Esophagus squamous epithelium (tissue), 5 donors: ENCODE measurements around the gene GP2. TPM values are rescaled to one million over a fixed set of nuclear protein-coding genes. Genes with fewer than 3 reads are reported as not detected.

Source experiments
- DNase-seq: peaks from one replicate; lab custom pipeline; 2025; lab: John Stamatoyannopoulos, UW
- H3K27ac ChIP-seq, 4 donors: fragments of 200-600 bp; sonication (generic); one replicate each; pipeline ENCODE4 v1.5.1; 2016 to 2019; ENCODE audit warnings: mild to moderate bottlenecking in 1 of 4
- H3K27me3 ChIP-seq, 4 donors: fragments of 200-600 bp; sonication (generic); 1 replicate in 3 of 4; 2 replicates in 1 of 4; pipeline versions ENCODE4 v1.5.1 to v1.6.0; 2017 to 2021; ENCODE audit warnings: antibody characterized with exemption in 1 of 4
- H3K36me3 ChIP-seq, 3 donors: fragments of 200-600 bp; sonication (generic); one replicate each; pipeline ENCODE4 v1.5.1; 2016 to 2019
- H3K4me1 ChIP-seq, 3 donors: fragments of 200-600 bp; sonication (generic); one replicate each; pipeline ENCODE4 v1.5.1; 2017 to 2019
- H3K4me3 ChIP-seq, 4 donors: fragments of 200-600 bp; sonication (generic); 1 replicate in 3 of 4; 2 replicates in 1 of 4; pipeline ENCODE4 v1.5.1; 2016 to 2019; ENCODE audit warnings: mild to moderate bottlenecking in 2 of 4, moderate library complexity in 1 of 4
- H3K9me3 ChIP-seq, 3 donors: fragments of 200-600 bp; sonication (generic); one replicate each; pipeline ENCODE4 v1.5.1; 2016 to 2019
- POLR2A ChIP-seq, 4 donors: fragments of 450-650 bp; IDR thresholded peaks; one replicate each; pipeline ENCODE4 v1.6.1; 2017; ENCODE audit warnings: antibody characterized with exemption in 4 of 4, mild to moderate bottlenecking in 4 of 4, moderate library complexity in 3 of 4
- WGBS, 2 donors: methylation state at CpG; one replicate each; pipeline ENCODE4 v1.1.5; 2018; 5-methylcytosine and 5-hydroxymethylcytosine counted together
- intact Hi-C: fragments of 100-400 bp; cut with DNase I; formaldehyde crosslinking; loops from one replicate; pipeline ENCODE4 v1.15.0; 2022
- total RNA-seq, 4 donors: library from RNA; depleted of rRNA; stranded (reverse); fragments of >200 nt; gene quantifications; one replicate each; pipeline ENCODE4 v1.1.0, GENCODE V29; 2016
- TF ChIP-seq, protein P1 (sequence below), 6 experiments: fragments of 450-650 bp in 4 of 6; fragments of 200-600 bp in 2 of 6; sonication (generic) in 2 of 6; IDR thresholded peaks; one replicate each; pipeline ENCODE4 v1.5.1; 2016 to 2019; ENCODE audit warnings: antibody characterized with exemption in 6 of 6, mild to moderate bottlenecking in 4 of 6, moderate library complexity in 4 of 6
- donor health status: DM: yes; HTN: yes; CAD: no.

The GP2 gene
- total RNA-seq, 4 donors from 2014 or later = not detected

- Histone ChIP-seq H3K36me3 (no peaks in the 10 kb centered on the region), H3K4me3 (no peak overlapping the region), H3K9me3 (no peaks in the 10 kb centered on the region), H3K4me1 (no peaks in the 10 kb centered on the region), H3K27ac (no peak overlapping the region), H3K27me3 (no peaks in the 10 kb centered on the region)
- no peak for DNase-seq
- no peak for TF ChIP-seq POLR2A (IDR thresholded peaks at IDR 0.05)
- TF ChIP-seq, protein P1, sequence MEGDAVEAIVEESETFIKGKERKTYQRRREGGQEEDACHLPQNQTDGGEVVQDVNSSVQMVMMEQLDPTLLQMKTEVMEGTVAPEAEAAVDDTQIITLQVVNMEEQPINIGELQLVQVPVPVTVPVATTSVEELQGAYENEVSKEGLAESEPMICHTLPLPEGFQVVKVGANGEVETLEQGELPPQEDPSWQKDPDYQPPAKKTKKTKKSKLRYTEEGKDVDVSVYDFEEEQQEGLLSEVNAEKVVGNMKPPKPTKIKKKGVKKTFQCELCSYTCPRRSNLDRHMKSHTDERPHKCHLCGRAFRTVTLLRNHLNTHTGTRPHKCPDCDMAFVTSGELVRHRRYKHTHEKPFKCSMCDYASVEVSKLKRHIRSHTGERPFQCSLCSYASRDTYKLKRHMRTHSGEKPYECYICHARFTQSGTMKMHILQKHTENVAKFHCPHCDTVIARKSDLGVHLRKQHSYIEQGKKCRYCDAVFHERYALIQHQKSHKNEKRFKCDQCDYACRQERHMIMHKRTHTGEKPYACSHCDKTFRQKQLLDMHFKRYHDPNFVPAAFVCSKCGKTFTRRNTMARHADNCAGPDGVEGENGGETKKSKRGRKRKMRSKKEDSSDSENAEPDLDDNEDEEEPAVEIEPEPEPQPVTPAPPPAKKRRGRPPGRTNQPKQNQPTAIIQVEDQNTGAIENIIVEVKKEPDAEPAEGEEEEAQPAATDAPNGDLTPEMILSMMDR (IDR thresholded peaks at IDR 0.05) = no peak
- intact Hi-C loops = no loop called here
- 78 to 89% methylated on average over 4 of the region's 4 CpGs for WGBS, 2 donors
These were observed 62.3 kb downstream of the GP2 start for GRCh38 chr16:20265019-20265418.

DNA sequence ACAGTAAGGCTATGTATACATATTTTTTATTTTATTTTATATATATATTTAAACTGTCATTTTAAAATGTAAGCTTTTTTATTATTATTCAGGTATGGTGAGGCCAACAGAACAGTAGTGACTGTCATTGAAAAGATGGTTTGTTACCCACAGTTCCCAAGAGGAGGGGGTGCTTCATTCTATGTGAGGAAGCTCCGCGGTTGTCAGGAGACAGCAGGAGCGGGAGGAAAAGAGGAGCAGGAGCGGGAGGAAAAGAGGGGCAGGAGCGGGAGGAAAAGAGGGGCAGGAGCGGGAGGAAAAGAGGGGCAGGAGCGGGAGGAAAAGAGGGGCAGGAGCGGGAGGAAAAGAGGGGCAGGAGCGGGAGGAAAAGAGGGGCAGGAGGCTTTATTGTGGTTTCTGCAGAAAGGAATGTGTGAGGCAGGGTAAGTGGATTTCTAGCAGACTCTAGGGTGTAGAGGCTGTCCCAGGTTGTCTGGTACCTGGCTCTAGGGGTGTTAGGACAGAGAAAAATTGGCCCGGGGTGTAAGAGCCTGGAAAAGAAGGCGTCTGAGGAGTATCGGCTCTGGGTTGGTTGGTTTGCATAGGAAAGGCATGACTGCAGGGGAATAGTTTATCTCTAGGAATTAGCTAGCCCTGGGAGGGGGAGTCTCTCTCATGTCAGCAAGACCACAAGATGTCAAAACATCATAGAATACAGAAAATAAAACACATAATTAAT lies 64.0 kb downstream of the GP2 start:
- intact Hi-C loops = no loop called here
- Histone ChIP-seq H3K27me3 (no peaks in the 10 kb centered on the region), H3K4me1 (no peaks in the 10 kb centered on the region), H3K4me3 (no peak overlapping the region), H3K36me3 (no peaks in the 10 kb centered on the region), H3K27ac (no peak overlapping the region), H3K9me3 (no peaks in the 10 kb centered on the region)
- DNase-seq = no peak
- 74 to 76% methylated on average over 12 of the region's 12 CpGs for WGBS, 2 donors
- TF ChIP-seq, protein P1 (IDR thresholded peaks at IDR 0.05) = no peak
- TF ChIP-seq POLR2A (IDR thresholded peaks at IDR 0.05) = no peak

GRCh38 chr16:20262248-20262647 lies 65.1 kb downstream of the GP2 start:
- H3K4me1 ChIP-seq = no peaks in the 10 kb centered on the region
- no peak overlapping the region for H3K4me3 ChIP-seq
- WGBS, 2 donors = 90 to 94% methylated on average over 7 to 9 of the region's 9 CpGs
- DNase-seq = no peak
- no peak overlapping the region for H3K27ac ChIP-seq
- intact Hi-C loops = no loop called here
- no peaks in the 10 kb centered on the region for H3K27me3 ChIP-seq
- TF ChIP-seq, protein P1 (IDR thresholded peaks at IDR 0.05) = no peak
- TF ChIP-seq POLR2A (IDR thresholded peaks at IDR 0.05) = no peak
- H3K9me3 ChIP-seq = no peaks in the 10 kb centered on the region
- H3K36me3 ChIP-seq = no peaks in the 10 kb centered on the region

GRCh38 chr16:20260215-20261009 lies 66.9 kb downstream of the GP2 start:
- no peak for TF ChIP-seq POLR2A (IDR thresholded peaks at IDR 0.05)
- TF ChIP-seq, protein P1 (IDR thresholded peaks at IDR 0.05) = no peak
- no peaks in the 10 kb centered on the region for H3K27me3 ChIP-seq
- H3K36me3 ChIP-seq = no peaks in the 10 kb centered on the region
- WGBS, 2 donors = 64 to 76% methylated on average over 9 to 11 of the region's 11 CpGs
- intact Hi-C loops = no loop called here
- H3K9me3 ChIP-seq = no peaks in the 10 kb centered on the region
- H3K4me3 ChIP-seq = no peak overlapping the region
- no peaks in the 10 kb centered on the region for H3K4me1 ChIP-seq
- no peak overlapping the region for H3K27ac ChIP-seq
- no peak for DNase-seq

Other genes starting within 250 kb of the GP2 start
- not detected for gene UMOD, start 25.2 kb upstream of the GP2 start, total RNA-seq
- not detected for gene PDILT, start 77.2 kb upstream of the GP2 start, total RNA-seq
- gene ACSM5, start 82.0 kb upstream of the GP2 start, total RNA-seq = 1 to 10 TPM in 1 of 4 donors, under 1 TPM in 1, not detected in 2; 1.00 to 4.8 TPM
- gene ACSM2A, start 124.0 kb upstream of the GP2 start, total RNA-seq = not detected
- not detected for gene ACSM2B, start 248.9 kb upstream of the GP2 start, total RNA-seq